ENCODE measurements around the gene STK10. TPM values are rescaled to one million over a fixed set of nuclear protein-coding genes. Genes with fewer than 3 reads are reported as not detected.

The STK10 gene
- total RNA-seq, 1 donor from 2014 or later: 32.3 TPM

DNA sequence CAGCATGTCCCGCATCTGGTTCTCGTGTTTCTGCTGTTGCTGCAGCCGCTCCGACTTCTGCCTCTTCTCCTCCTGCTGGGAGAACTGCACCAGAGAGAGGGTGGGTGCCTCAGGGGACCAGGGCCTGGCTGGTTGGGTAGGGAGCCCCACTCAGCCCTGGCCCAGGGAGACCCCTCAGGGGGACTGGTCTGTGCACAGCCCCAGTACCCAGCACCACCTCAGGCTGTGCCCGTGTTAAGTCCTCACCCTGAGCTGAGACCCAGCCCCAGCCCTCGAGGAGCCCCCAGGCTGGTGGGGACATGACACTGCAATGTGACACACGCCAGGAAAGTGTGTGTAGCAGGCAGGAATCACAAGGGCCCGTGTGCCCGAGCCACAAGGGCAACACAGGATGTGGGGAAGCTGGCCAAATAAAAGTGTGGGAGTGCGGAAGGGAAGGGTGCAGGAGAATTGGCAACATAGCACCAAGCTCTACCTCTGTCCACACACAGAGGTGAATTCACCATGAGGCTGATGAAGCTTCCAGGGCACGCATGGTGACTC lies 133.3 kb downstream of the STK10 start:
- Mint-ChIP-seq H3K9me3 (no peaks in the 10 kb centered on the region), H3K4me1 (peaks cover 8% of the 10 kb centered on the region), H3K36me3 (ENCODE audit: low read depth) (peaks cover 8% of the 10 kb centered on the region), H3K27ac (ENCODE audit: unreplicated experiment) (no peak overlapping the region), H3K4me3 (no peak overlapping the region), H3K27me3 (ENCODE audit: low read depth) (no peaks in the 10 kb centered on the region)
- DNase-seq (ENCODE audit: low read depth, low spot score): no peak
- no peak for TF ChIP-seq CTCF (conservative IDR thresholded peaks at IDR 0.05)

- Mint-ChIP-seq H3K36me3 (ENCODE audit: low read depth) (peaks cover 11% of the 10 kb centered on the region), H3K4me1 (peaks cover 20% of the 10 kb centered on the region), H3K27me3 (ENCODE audit: low read depth) (no peaks in the 10 kb centered on the region), H3K4me3 (no peak overlapping the region), H3K9me3 (no peaks in the 10 kb centered on the region), H3K27ac (ENCODE audit: unreplicated experiment) (no peak overlapping the region)
- TF ChIP-seq CTCF (conservative IDR thresholded peaks at IDR 0.05): no peak
- no peak for DNase-seq (ENCODE audit: low read depth, low spot score)
Observed at GRCh38 chr5:172052450-172053236, 135.4 kb downstream of the STK10 start.

GRCh38 chr5:172051643-172052339 lies 136.2 kb downstream of the STK10 start:
- Mint-ChIP-seq H3K9me3 (no peaks in the 10 kb centered on the region), H3K36me3 (ENCODE audit: low read depth) (peaks cover 11% of the 10 kb centered on the region), H3K27me3 (ENCODE audit: low read depth) (no peaks in the 10 kb centered on the region), H3K4me1 (peaks cover 20% of the 10 kb centered on the region), H3K27ac (ENCODE audit: unreplicated experiment) (peak overlapping the region; percentile 73), H3K4me3 (no peak overlapping the region)
- TF ChIP-seq CTCF (conservative IDR thresholded peaks at IDR 0.05): no peak
- no peak for DNase-seq (ENCODE audit: low read depth, low spot score)

DNA sequence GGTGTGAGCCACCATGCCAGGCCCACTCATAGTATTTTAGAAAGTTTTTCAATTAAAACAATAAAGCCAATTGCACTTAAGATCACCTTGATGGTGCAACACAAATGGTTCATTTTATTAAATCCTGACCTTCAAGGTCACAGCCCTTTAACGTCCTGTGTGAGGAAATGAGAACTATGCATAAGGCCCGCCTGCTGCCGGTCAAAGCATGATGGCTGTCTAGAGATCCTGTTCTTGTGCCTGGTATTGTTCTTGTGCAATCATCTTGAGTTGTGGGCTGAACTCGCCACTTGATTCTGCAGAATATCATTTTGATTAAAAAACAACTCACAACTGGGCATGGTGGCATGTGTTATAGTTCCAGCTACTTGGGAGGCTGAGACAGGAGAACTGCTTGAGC lies 137.9 kb downstream of the STK10 start:
- no peak for TF ChIP-seq CTCF (conservative IDR thresholded peaks at IDR 0.05)
- peaks cover 8% of the 10 kb centered on the region for H3K36me3 Mint-ChIP-seq (ENCODE audit: low read depth)
- peaks cover 20% of the 10 kb centered on the region for H3K4me1 Mint-ChIP-seq
- H3K4me3 Mint-ChIP-seq: no peak overlapping the region
- H3K27me3 Mint-ChIP-seq (ENCODE audit: low read depth): no peaks in the 10 kb centered on the region
- H3K9me3 Mint-ChIP-seq: no peaks in the 10 kb centered on the region
- DNase-seq (ENCODE audit: low read depth, low spot score): no peak
- H3K27ac Mint-ChIP-seq (ENCODE audit: unreplicated experiment): no peak overlapping the region

GRCh38 chr5:172049226-172049796 lies 138.7 kb downstream of the STK10 start:
- H3K9me3 Mint-ChIP-seq: no peaks in the 10 kb centered on the region
- H3K27me3 Mint-ChIP-seq (ENCODE audit: low read depth): no peaks in the 10 kb centered on the region
- no peak for TF ChIP-seq CTCF (conservative IDR thresholded peaks at IDR 0.05)
- DNase-seq (ENCODE audit: low read depth, low spot score): no peak
- H3K4me3 Mint-ChIP-seq: no peak overlapping the region
- peaks cover 20% of the 10 kb centered on the region for H3K4me1 Mint-ChIP-seq
- H3K36me3 Mint-ChIP-seq (ENCODE audit: low read depth): peaks cover 8% of the 10 kb centered on the region
- no peak overlapping the region for H3K27ac Mint-ChIP-seq (ENCODE audit: unreplicated experiment)

All from neural crest cell (in vitro differentiated cells).